ENCODE results near the gene AURKA.
"Not testable (repeated sequence)": the region's sequence is repeated elsewhere in the genome, so short reads cannot be mapped to it uniquely, and the experiment has no call there.

AURKA gene

GRCh38 chr20:56422076-56422823 is 30.2 kb upstream of the AURKA start:
- no peak for DNase-seq (ENCODE audit: low read depth)

GRCh38 chr20:56420940-56421688 is 29.1 kb upstream of the AURKA start:
- no peak for DNase-seq (ENCODE audit: low read depth)

- no peak for DNase-seq (ENCODE audit: low read depth)
These were observed 28.0 kb upstream of the AURKA start for GRCh38 chr20:56420028-56420427.

GRCh38 chr20:56418385-56418861 is 26.4 kb upstream of the AURKA start:
- DNase-seq (ENCODE audit: low read depth), result no peak

- no peak for DNase-seq (ENCODE audit: low read depth)
These were observed 25.9 kb upstream of the AURKA start for GRCh38 chr20:56417911-56418310.

GRCh38 chr20:56417402-56417801 is 25.4 kb upstream of the AURKA start:
- DNase-seq (ENCODE audit: low read depth), result no peak

- no peak for DNase-seq (ENCODE audit: low read depth)
These were observed 23.1 kb upstream of the AURKA start for GRCh38 chr20:56414842-56415765.

GRCh38 chr20:56412949-56413348 is 20.9 kb upstream of the AURKA start:
- DNase-seq (ENCODE audit: low read depth), result no peak

GRCh38 chr20:56412473-56412790 is 20.4 kb upstream of the AURKA start:
- no peak for DNase-seq (ENCODE audit: low read depth)

- DNase-seq (ENCODE audit: low read depth), result no peak
These were observed 19.9 kb upstream of the AURKA start, which contains the start of gene CASS4 for GRCh38 chr20:56411759-56412472. Gene CASS4, plus strand, starts transcription at chr20:56412260. Its CDS starts 199 bp downstream, at chr20:56412459.

- not testable (repeated sequence) for DNase-seq (ENCODE audit: low read depth)
These were observed 19.3 kb upstream of the AURKA start for GRCh38 chr20:56411287-56411686.

GRCh38 chr20:56409956-56410355 is 17.9 kb upstream of the AURKA start:
- DNase-seq (ENCODE audit: low read depth), result no peak

- DNase-seq (ENCODE audit: low read depth), result no peak
These were observed 17.5 kb upstream of the AURKA start for GRCh38 chr20:56409521-56409920.

- DNase-seq (ENCODE audit: low read depth), result no peak
These were observed 14.9 kb upstream of the AURKA start for GRCh38 chr20:56406910-56407309.

- not testable (repeated sequence) for DNase-seq (ENCODE audit: low read depth)
These were observed 13.3 kb upstream of the AURKA start for GRCh38 chr20:56405356-56405755.

- no peak for DNase-seq (ENCODE audit: low read depth)
These were observed 11.4 kb upstream of the AURKA start for GRCh38 chr20:56403465-56403864.

GRCh38 chr20:56400001-56400640 is 8.1 kb upstream of the AURKA start:
- DNase-seq (ENCODE audit: low read depth), result peak; percentile 53

- no peak for DNase-seq (ENCODE audit: low read depth)
These were observed 3.2 kb upstream of the AURKA start for GRCh38 chr20:56395166-56395565.

GRCh38 chr20:56393653-56394052 is 1.6 kb upstream of the AURKA start:
- DNase-seq (ENCODE audit: low read depth), result no peak

- no peak for DNase-seq (ENCODE audit: low read depth)
These were observed 967 bp upstream of the AURKA start for GRCh38 chr20:56392881-56393482.

Measured in activated T-cell treated with anti-CD3 and anti-CD28 coated beads for 1 hour (primary cell).